Fibroblast of skin of left quadriceps (primary cell): ENCODE data around the gene G6PC2.
A peak's percentile ranks its signal among the peaks of the same experiment; 100 is the strongest.
"Not testable (repeated sequence)": the region's sequence is repeated elsewhere in the genome, so short reads cannot be mapped to it uniquely, and the experiment has no call there.

Experiments
- DNase-seq, 2 experiments: peaks; one replicate each; pipeline ENCODE4 v3.0.0-alpha.2; 2013; ENCODE audit warnings: low read depth in 2 of 2

G6PC2 gene

GRCh38 chr2:168907940-168908662 is 7.0 kb downstream of the G6PC2 start:
- no peak for DNase-seq

- no peak for DNase-seq
Observed at GRCh38 chr2:168910330-168910729, 9.2 kb downstream of the G6PC2 start.

GRCh38 chr2:168912466-168912865 is 11.4 kb downstream of the G6PC2 start:
- no peak for DNase-seq

- DNase-seq: no peak
Observed at GRCh38 chr2:168912901-168913369, 11.8 kb downstream of the G6PC2 start.

- DNase-seq: no peak
Observed at GRCh38 chr2:168913495-168913894, 12.4 kb downstream of the G6PC2 start.

GRCh38 chr2:168915441-168916330 is 14.6 kb downstream of the G6PC2 start:
- no peak for DNase-seq

- DNase-seq: no peak
Observed at GRCh38 chr2:168916331-168916675, 15.2 kb downstream of the G6PC2 start.

GRCh38 chr2:168920504-168921157 is 19.5 kb downstream of the G6PC2 start:
- no peak for DNase-seq

GRCh38 chr2:168926621-168927386 is 25.7 kb downstream of the G6PC2 start:
- DNase-seq: no peak

- no peak for DNase-seq
Observed at GRCh38 chr2:168928113-168928831, 27.2 kb downstream of the G6PC2 start.

- DNase-seq: no peak
Observed at GRCh38 chr2:168929031-168929430, 27.9 kb downstream of the G6PC2 start.

GRCh38 chr2:168930242-168930641 is 29.2 kb downstream of the G6PC2 start:
- no peak for DNase-seq

GRCh38 chr2:168932174-168932573 is 31.1 kb downstream of the G6PC2 start:
- DNase-seq: not testable (repeated sequence)

- no peak for DNase-seq
Observed at GRCh38 chr2:168934826-168935225, 33.7 kb downstream of the G6PC2 start.

- peak; percentile 20 to 21 for DNase-seq
Observed at GRCh38 chr2:168935810-168936581, 34.9 kb downstream of the G6PC2 start.

GRCh38 chr2:168939061-168939460 is 38.0 kb downstream of the G6PC2 start:
- no peak for DNase-seq

GRCh38 chr2:168939918-168940317 is 38.8 kb downstream of the G6PC2 start:
- DNase-seq: no peak

- no peak for DNase-seq
Observed at GRCh38 chr2:168941297-168941696, 40.2 kb downstream of the G6PC2 start.

GRCh38 chr2:168944065-168944464 is 43.0 kb downstream of the G6PC2 start:
- no peak for DNase-seq

- no peak for DNase-seq
Observed at GRCh38 chr2:168945508-168945907, 44.4 kb downstream of the G6PC2 start.
